K562 (cell line): ENCODE results near the gene FUBP3. TPM values are rescaled to one million over a fixed set of nuclear protein-coding genes. Genes with fewer than 3 reads are reported as not detected.

ENCODE experiments used
- CBFB ChIP-seq: sonication (generic); formaldehyde crosslinking; IDR thresholded peaks from 2 replicates; pipeline ENCODE4 v1.4.0; 2020; ENCODE audit warnings: mild to moderate bottlenecking, missing genetic modification reagents
- HDAC3 ChIP-seq: fragments of 450-650 bp; IDR thresholded peaks from 2 replicates; pipeline ENCODE4 v1.6.1; 2018; ENCODE audit warnings: borderline replicate concordance, mild to moderate bottlenecking, moderate library complexity; ENCODE audit not compliant: partially characterized antibody
- ILK ChIP-seq: fragments of 450-650 bp; IDR thresholded peaks from 2 replicates; pipeline ENCODE4 v1.6.1; 2016; ENCODE audit warnings: missing genetic modification characterization, low read depth, mild to moderate bottlenecking, missing compliant biosample characterization, moderate library complexity, borderline replicate concordance
- MTA1 ChIP-seq: fragments of 450-650 bp; IDR thresholded peaks from 2 replicates; pipeline ENCODE4 v1.6.1; 2017; ENCODE audit warnings: borderline replicate concordance
- NFYB ChIP-seq: IDR thresholded peaks from 2 replicates; pipeline ENCODE4 v1.6.1; 2011; ENCODE audit warnings: mild to moderate bottlenecking, moderate library complexity; ENCODE audit not compliant: insufficient read length; ENCODE audit errors: extremely low read depth
- PKNOX1 ChIP-seq: fragments of 450-650 bp; IDR thresholded peaks from 2 replicates; pipeline ENCODE4 v1.6.1; 2016
- POLR2A ChIP-seq: fragments of 450-650 bp; conservative IDR thresholded peaks from 2 replicates; pipeline ENCODE4 v1.6.1; 2016
- RBBP5 ChIP-seq: fragments of 200-600 bp; sonication (generic); IDR thresholded peaks from 2 replicates; pipeline ENCODE4 v1.6.1; 2012; ENCODE audit warnings: borderline replicate concordance, mild to moderate bottlenecking, low read length, control low read depth, inconsistent platforms; ENCODE audit not compliant: insufficient read depth, poor library complexity, severe bottlenecking
- RBM15 ChIP-seq: fragments of 200-400 bp; formaldehyde crosslinking; IDR thresholded peaks from 2 replicates; pipeline ENCODE4 v1.6.1; 2018; ENCODE audit warnings: mild to moderate bottlenecking, low read length, moderate library complexity; ENCODE audit not compliant: insufficient read depth
- RBM39 ChIP-seq: fragments of 200-400 bp; formaldehyde crosslinking; optimal IDR thresholded peaks from 2 replicates; pipeline ENCODE3; 2018; ENCODE audit warnings: low read depth, low read length
- RFX1 ChIP-seq: fragments of 450-650 bp; IDR thresholded peaks from 2 replicates; pipeline ENCODE4 v1.6.1; 2016; ENCODE audit warnings: mild to moderate bottlenecking, moderate library complexity
- SNRNP70 ChIP-seq: fragments of 200-400 bp; formaldehyde crosslinking; optimal IDR thresholded peaks from 2 replicates; pipeline ENCODE3; 2017; ENCODE audit warnings: low read depth, low read length
- TAF7 ChIP-seq: fragments of 450-650 bp; IDR thresholded peaks from 2 replicates; pipeline ENCODE4 v1.6.1; 2016; ENCODE audit warnings: missing genetic modification characterization, missing compliant biosample characterization
- TCF7 ChIP-seq: sonication (generic); IDR thresholded peaks from 2 replicates; pipeline ENCODE4 v1.6.1; 2016; ENCODE audit warnings: antibody characterized with exemption, borderline replicate concordance
- THRAP3 ChIP-seq: fragments of 450-650 bp; IDR thresholded peaks from 2 replicates; pipeline ENCODE4 v1.6.1; 2016; ENCODE audit warnings: mild to moderate bottlenecking, inconsistent platforms, borderline replicate concordance
- ZNF311 ChIP-seq: fragments of 250-450 bp; sonication (Bioruptor Pico); IDR thresholded peaks from 2 replicates; pipeline ENCODE4 v1.4.0; 2020; ENCODE audit warnings: mild to moderate bottlenecking, moderate library complexity
- ZNF324 ChIP-seq: fragments of 250-450 bp; sonication (Bioruptor Pico); IDR thresholded peaks from 2 replicates; pipeline ENCODE4 v1.4.0; 2020; ENCODE audit warnings: mild to moderate bottlenecking
- ZNF407 ChIP-seq: fragments of 450-650 bp; IDR thresholded peaks from 2 replicates; pipeline ENCODE4 v1.6.1; 2016; ENCODE audit warnings: low read depth
- ZNF511 ChIP-seq: sonication (generic); formaldehyde crosslinking; IDR thresholded peaks from 2 replicates; pipeline ENCODE4 v1.8.0; 2022; ENCODE audit warnings: mild to moderate bottlenecking, missing genetic modification reagents
- polyA plus RNA-seq, 8 experiments: library from polyadenylated mRNA; depleted of rRNA in 4 of 8; stranded (reverse) in 5 of 8; unstranded in 3 of 8; fragments of >200 nt; fragmentation: Nextera tagmentation in 2 of 8; fragmentation: Illumina TruSeq in 1 of 8; extraction: Ambion mirVana in 2 of 8; extraction: Trizol in 1 of 8; gene quantifications; 2 replicates each; pipeline versions ENCODE4 v1.2.1 to v1.2.3, GENCODE V29; 2011 to 2014; ENCODE audit warnings: inconsistent platforms in 1 of 8, missing spikeins in 1 of 8
- total RNA-seq, 7 experiments: library from RNA; depleted of rRNA in 6 of 7; stranded (reverse); fragments of >200 nt in 6 of 7; fragmentation: Illumina TruSeq in 2 of 7; extraction: Trizol in 2 of 7; gene quantifications; 2 replicates each; pipeline versions ENCODE4 v1.2.1 to v1.2.3, GENCODE V29; 2011 to 2021; ENCODE audit warnings: low replicate concordance in 1 of 7

FUBP3 gene
- total and polyA plus RNA-seq, 9 of the 15 experiments (the other 6 are each of a cell fraction or from before 2014, with no cell fraction given), result 3.0 to 64.0 (median 48.1) TPM

- TF ChIP-seq PKNOX1 (peak; percentile 28; the same call in 1 of the 2 replicates), THRAP3 (no peak), RBBP5 (peak; percentile 90), ZNF407 (peak; percentile 90), CBFB (CRISPR knock-in tag) (no peak), TAF7 (tag) (peak; percentile 56), POLR2A (peak; percentile 92), ILK (tag) (no peak), ZNF324 (CRISPR knock-in tag) (no peak), SNRNP70 (no peak), MTA1 (0 out of 2 replicates have a peak, but pooled peaks have one; percentile 22), ZNF511 (CRISPR knock-in tag) (no peak; the same call in 1 of the 2 replicates), RBM39 (no peak), RBM15 (no peak), TCF7 (no peak), HDAC3 (no peak), RFX1 (no peak), NFYB (no peak), ZNF311 (CRISPR knock-in tag) (no peak)
Measured at GRCh38 chr9:130578865-130579737, at the start of gene FUBP3 (continued).
